GM23248 (cell line): ENCODE results near the gene FOXL3. TPM values are rescaled to one million over a fixed set of nuclear protein-coding genes. Genes with fewer than 3 reads are reported as not detected.
A peak's percentile ranks its signal among the peaks of the same experiment; 100 is the strongest.

Experiments
- DNase-seq: peaks from one replicate; pipeline ENCODE4 v3.0.0-alpha.2; 2015
- H2AFZ ChIP-seq: fragments of 200-600 bp; sonication (generic); 2 replicates; pipeline ENCODE4 v1.6.1; 2016; ENCODE audit warnings: antibody characterized with exemption
- H3F3A ChIP-seq: fragments of 200-600 bp; sonication (generic); 2 replicates; pipeline ENCODE4 v1.6.1; 2016; ENCODE audit warnings: mild to moderate bottlenecking, antibody characterized with exemption, mixed run types; ENCODE audit not compliant: insufficient read depth
- H3K27ac ChIP-seq: fragments of 200-600 bp; sonication (generic); 2 replicates; pipeline ENCODE4 v1.5.1; 2016; ENCODE audit warnings: mild to moderate bottlenecking
- H3K27me3 ChIP-seq: fragments of 200-600 bp; sonication (generic); replicated peaks from 2 replicates; pipeline ENCODE4 v1.6.1; 2016; ENCODE audit warnings: mild to moderate bottlenecking; ENCODE audit not compliant: insufficient read depth
- H3K36me3 ChIP-seq: fragments of 200-600 bp; sonication (generic); 2 replicates; pipeline ENCODE4 v1.6.1; 2016; ENCODE audit warnings: low read depth, mild to moderate bottlenecking
- H3K4me1 ChIP-seq: fragments of 200-600 bp; sonication (generic); 2 replicates; pipeline ENCODE4 v1.6.1; 2016; ENCODE audit warnings: mild to moderate bottlenecking; ENCODE audit not compliant: insufficient read depth
- H3K4me2 ChIP-seq: fragments of 200-600 bp; sonication (generic); one replicate; pipeline ENCODE4 v1.6.1; 2016; ENCODE audit warnings: mild to moderate bottlenecking; ENCODE audit not compliant: unreplicated experiment
- H3K4me3 ChIP-seq: fragments of 200-600 bp; sonication (generic); 2 replicates; pipeline ENCODE4 v1.5.1; 2016; ENCODE audit warnings: mild to moderate bottlenecking
- H3K79me2 ChIP-seq: fragments of 200-600 bp; sonication (generic); 2 replicates; pipeline ENCODE4 v1.6.1; 2016; ENCODE audit warnings: mild to moderate bottlenecking; ENCODE audit not compliant: insufficient read depth
- H3K9ac ChIP-seq: fragments of 200-600 bp; sonication (generic); 2 replicates; pipeline ENCODE4 v1.6.1; 2016; ENCODE audit warnings: mild to moderate bottlenecking
- H3K9me2 ChIP-seq: fragments of 200-600 bp; sonication (generic); 2 replicates; pipeline ENCODE4 v1.6.1; 2016; ENCODE audit warnings: mixed run types, mild to moderate bottlenecking, moderate library complexity; ENCODE audit not compliant: insufficient read depth
- H3K9me3 ChIP-seq: fragments of 200-600 bp; sonication (generic); one replicate; pipeline ENCODE4 v1.6.1; 2017; ENCODE audit warnings: low read depth
- H4K20me1 ChIP-seq: fragments of 200-600 bp; sonication (generic); 2 replicates; pipeline ENCODE4 v1.6.0; 2016; ENCODE audit not compliant: insufficient read depth
- EZH2 ChIP-seq: fragments of 200-600 bp; sonication (generic); IDR thresholded peaks from 2 replicates; pipeline ENCODE4 v1.6.1; 2018; ENCODE audit warnings: antibody characterized with exemption, mild to moderate bottlenecking; ENCODE audit not compliant: insufficient read depth, poor library complexity, severe bottlenecking
- EZH2phosphoT487 ChIP-seq: fragments of 200-600 bp; sonication (generic); IDR thresholded peaks from 2 replicates; pipeline ENCODE4 v1.6.1; 2018; ENCODE audit warnings: antibody characterized with exemption, moderate library complexity, mild to moderate bottlenecking, low read depth; ENCODE audit not compliant: insufficient read depth
- WGBS, 2 experiments: methylation state at CpG; one replicate each; pipeline ENCODE4 v1.1.6; 2015 to 2017; ENCODE audit warnings: low lambda C conversion rate in 2 of 2, low coverage in 1 of 2; ENCODE audit errors: missing lambda C conversion rate in 2 of 2; 5-methylcytosine and 5-hydroxymethylcytosine counted together
- in situ Hi-C: fragments of 300-500 bp; cut with MboI; formaldehyde crosslinking; loops from 2 replicates; pipeline ENCODE4 v1.15.0; 2020
- polyA plus RNA-seq: library from polyadenylated mRNA; unstranded; fragments of >200 nt; fragmentation: Nextera tagmentation; extraction: Ambion mirVana; gene quantifications from 2 replicates; pipeline ENCODE4 v1.2.1, GENCODE V29; 2016
- total RNA-seq: library from RNA; depleted of rRNA; stranded (reverse); fragments of >200 nt; shearing (Covaris generic); gene quantifications from 2 replicates; pipeline ENCODE4 v1.2.3, GENCODE V29; 2014

The FOXL3 gene
- total and polyA plus RNA-seq, 2 experiments from 2014 or later: not detected

DNA sequence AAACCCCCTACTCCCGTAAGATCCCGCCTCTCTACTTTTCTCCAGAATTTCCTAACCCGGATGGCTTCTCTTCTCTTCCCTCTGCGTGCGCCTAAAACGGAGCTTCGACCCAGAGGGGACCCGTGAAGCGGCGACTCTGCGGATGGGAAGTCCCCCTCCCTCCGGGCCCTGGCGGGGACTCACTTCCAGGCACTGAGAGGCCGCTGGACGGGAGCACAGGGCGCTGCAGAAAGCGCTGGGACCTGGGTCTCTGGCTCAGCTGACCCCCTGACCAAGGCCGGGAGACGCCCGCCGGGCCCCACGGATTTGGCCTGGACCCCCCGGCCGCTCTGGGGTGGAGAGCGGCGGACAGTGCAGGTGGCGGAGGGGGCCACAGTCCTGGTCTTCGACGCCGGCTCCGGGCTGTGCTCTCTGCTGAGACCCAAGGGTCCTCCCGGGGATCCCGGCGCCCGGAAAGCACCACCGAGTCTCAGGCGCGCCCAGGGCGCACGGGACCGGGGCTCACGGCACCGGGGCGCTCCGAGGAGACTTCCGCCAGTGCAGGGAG is 688 bp upstream of the FOXL3 start:
- Histone ChIP-seq H2AFZ (no peak overlapping the region), H3K79me2 (no peaks in the 10 kb centered on the region), H3K9me3 (no peaks in the 10 kb centered on the region), H3K36me3 (no peaks in the 10 kb centered on the region), H3K4me2 (no peak overlapping the region), H3K4me3 (no peak overlapping the region), H4K20me1 (no peaks in the 10 kb centered on the region), H3K9ac (no peak overlapping the region), H3K9me2 (no peaks in the 10 kb centered on the region), H3K4me1 (no peaks in the 10 kb centered on the region), H3K27ac (no peak overlapping the region), H3F3A (no peaks in the 10 kb centered on the region), H3K27me3 (peaks cover 72% of the 10 kb centered on the region)
- in situ Hi-C loops: no loop called here
- no peak for DNase-seq
- 6 to 10% methylated on average over 30 to 37 of the region's 46 CpGs for WGBS, 2 experiments
- peak; percentile 61 for TF ChIP-seq EZH2
- no peak for TF ChIP-seq EZH2phosphoT487

GRCh38 chr7:290554-291372 is 793 bp downstream of the FOXL3 start:
- WGBS, 2 experiments: 4 to 10% methylated on average over 29 to 86 of the region's 102 CpGs
- no peaks in the 10 kb centered on the region for H3K4me1 ChIP-seq
- DNase-seq: no peak
- no peaks in the 10 kb centered on the region for H3K9me2 ChIP-seq
- H3K4me2 ChIP-seq: no peak overlapping the region
- H2AFZ ChIP-seq: no peak overlapping the region
- H3K4me3 ChIP-seq: no peak overlapping the region
- no peak overlapping the region for H3K9ac ChIP-seq
- 0 out of 2 replicates have a peak, but pooled peaks have one; percentile 21 for TF ChIP-seq EZH2phosphoT487
- no peak for TF ChIP-seq EZH2
- in situ Hi-C loops: no loop called here
- H3K79me2 ChIP-seq: no peaks in the 10 kb centered on the region
- no peaks in the 10 kb centered on the region for H3F3A ChIP-seq
- H3K36me3 ChIP-seq: no peaks in the 10 kb centered on the region
- H4K20me1 ChIP-seq: no peaks in the 10 kb centered on the region
- no peaks in the 10 kb centered on the region for H3K9me3 ChIP-seq
- peaks cover 69% of the 10 kb centered on the region for H3K27me3 ChIP-seq
- no peak overlapping the region for H3K27ac ChIP-seq

GRCh38 chr7:291373-292092 is 1.6 kb downstream of the FOXL3 start:
- Histone ChIP-seq H3K36me3 (no peaks in the 10 kb centered on the region), H3K27me3 (peaks cover 69% of the 10 kb centered on the region), H3K4me1 (no peaks in the 10 kb centered on the region), H3K79me2 (no peaks in the 10 kb centered on the region), H3F3A (no peaks in the 10 kb centered on the region), H3K9me2 (no peaks in the 10 kb centered on the region), H3K9ac (no peak overlapping the region), H3K9me3 (no peaks in the 10 kb centered on the region), H3K27ac (no peak overlapping the region), H3K4me3 (no peak overlapping the region), H2AFZ (no peak overlapping the region), H4K20me1 (no peaks in the 10 kb centered on the region), H3K4me2 (no peak overlapping the region)
- no peak for DNase-seq
- in situ Hi-C loops: no loop called here
- 54 to 62% methylated on average over 21 of the region's 21 CpGs for WGBS, 2 experiments
- TF ChIP-seq EZH2phosphoT487: no peak
- TF ChIP-seq EZH2: peak; percentile 44

- Histone ChIP-seq H3K9me2 (no peaks in the 10 kb centered on the region), H3K4me3 (no peak overlapping the region), H3K27ac (no peak overlapping the region), H3K9me3 (no peaks in the 10 kb centered on the region), H4K20me1 (no peaks in the 10 kb centered on the region), H2AFZ (no peak overlapping the region), H3K36me3 (no peaks in the 10 kb centered on the region), H3F3A (no peaks in the 10 kb centered on the region), H3K27me3 (peaks cover 69% of the 10 kb centered on the region), H3K4me2 (no peak overlapping the region), H3K4me1 (no peaks in the 10 kb centered on the region), H3K9ac (no peak overlapping the region), H3K79me2 (no peaks in the 10 kb centered on the region)
- 41 to 50% methylated on average over 7 of the region's 7 CpGs for WGBS, 2 experiments
- in situ Hi-C loops: no loop called here
- DNase-seq: no peak
- TF ChIP-seq EZH2 (no peak), EZH2phosphoT487 (no peak)
Observed at GRCh38 chr7:292226-292625, 2.3 kb downstream of the FOXL3 start.
